Measurements from ENCODE around the gene EFCAB9. TPM values are rescaled to one million over a fixed set of nuclear protein-coding genes. Genes with fewer than 3 reads are reported as not detected.

Gene EFCAB9
- polyA plus RNA-seq, 3 donors, result not detected

GRCh38 chr5:172168311-172168710, 25.7 kb upstream of the EFCAB9 start:
- no peak overlapping the region for H2AFZ ChIP-seq (ENCODE audit: insufficient read depth, low read depth, low read length, poor library complexity, severe bottlenecking)
- H3K79me2 ChIP-seq (ENCODE audit: insufficient read depth, low read length), result peaks cover 100% of the 10 kb centered on the region
- Mint-ChIP-seq H3K9me3 (no peaks in the 10 kb centered on the region), H3K27ac (peak overlapping the region in 5 of 7 donors; percentile 26 to 90 (median 68)), H3K36me3 (peaks cover 51 to 73% of the 10 kb centered on the region in 2 donors), H3K4me1 (peaks cover 62% of the 10 kb centered on the region), H3K4me3 (no peak overlapping the region), H3K27me3 (ENCODE audit: low read depth in 3 of 3) (no peaks in the 10 kb centered on the region)
- H3K36me3 ChIP-seq (replicated peaks in 1 of 2; ENCODE audit: control insufficient read depth in 1 of 2, insufficient read depth in 2 of 2, low read length in 2 of 2), result peaks cover 34 to 88% of the 10 kb centered on the region in 2 donors
- peaks cover 100% of the 10 kb centered on the region for H4K20me1 ChIP-seq (ENCODE audit: insufficient read depth, low read length)
- WGBS (ENCODE audit: insufficient coverage), result 75% methylated on average over 8 of the region's 8 CpGs
- H3K9me3 ChIP-seq (replicated peaks in 1 of 2; ENCODE audit: control insufficient read depth in 1 of 2, insufficient read depth in 1 of 2, low read length in 2 of 2), result no peaks in the 10 kb centered on the region
- H3K4me1 ChIP-seq (ENCODE audit: control insufficient read depth in 1 of 2, insufficient read depth in 2 of 2, low read length in 2 of 2), result peaks cover 17 to 57% of the 10 kb centered on the region in 2 donors
- H3K27ac ChIP-seq (ENCODE audit: low read depth in 1 of 2, low read length in 2 of 2), result peak overlapping the region in 1 of 2 donors; percentile 20
- H3K4me3 ChIP-seq (replicated peaks in 1 of 3; ENCODE audit: low read depth in 2 of 3, low read length in 3 of 3), result no peak overlapping the region
- DNase-seq, result no peak
- no peak overlapping the region for H3K4me2 ChIP-seq (replicated peaks; ENCODE audit: extremely low read depth, low read length, poor library complexity, severe bottlenecking)
- TF ChIP-seq CTCF (IDR thresholded peaks at IDR 0.05), result no peak
- no peak overlapping the region for H3K9ac ChIP-seq (ENCODE audit: insufficient read depth, low read length, poor library complexity, severe bottlenecking)
- intact Hi-C loops (cut with micrococcal nuclease), result no loop called here
- H3K27me3 ChIP-seq (ENCODE audit: control insufficient read depth in 2 of 2, insufficient read depth in 2 of 2, low read length in 2 of 2), result no peaks in the 10 kb centered on the region

GRCh38 chr5:172169216-172169615, 24.8 kb upstream of the EFCAB9 start:
- Mint-ChIP-seq H3K27ac (peak overlapping the region in 6 of 7 donors; percentile 62 to 90 (median 70)), H3K9me3 (no peaks in the 10 kb centered on the region), H3K4me1 (peaks cover 68% of the 10 kb centered on the region), H3K36me3 (peaks cover 57 to 73% of the 10 kb centered on the region in 2 donors), H3K27me3 (ENCODE audit: low read depth in 3 of 3) (no peaks in the 10 kb centered on the region), H3K4me3 (no peak overlapping the region)
- intact Hi-C loops (cut with micrococcal nuclease), result no loop called here
- H2AFZ ChIP-seq (ENCODE audit: insufficient read depth, low read depth, low read length, poor library complexity, severe bottlenecking), result no peak overlapping the region
- H3K27me3 ChIP-seq (ENCODE audit: control insufficient read depth in 2 of 2, insufficient read depth in 2 of 2, low read length in 2 of 2), result no peaks in the 10 kb centered on the region
- TF ChIP-seq CTCF (IDR thresholded peaks at IDR 0.05), result no peak
- no peak overlapping the region for H3K4me2 ChIP-seq (replicated peaks; ENCODE audit: extremely low read depth, low read length, poor library complexity, severe bottlenecking)
- peak overlapping the region in 1 of 2 donors; percentile 20 for H3K27ac ChIP-seq (ENCODE audit: low read depth in 1 of 2, low read length in 2 of 2)
- no peaks in the 10 kb centered on the region for H3K9me3 ChIP-seq (replicated peaks in 1 of 2; ENCODE audit: control insufficient read depth in 1 of 2, insufficient read depth in 1 of 2, low read length in 2 of 2)
- H3K4me3 ChIP-seq (replicated peaks in 1 of 3; ENCODE audit: low read depth in 2 of 3, low read length in 3 of 3), result no peak overlapping the region
- H4K20me1 ChIP-seq (ENCODE audit: insufficient read depth, low read length), result peaks cover 100% of the 10 kb centered on the region
- peaks cover 100% of the 10 kb centered on the region for H3K79me2 ChIP-seq (ENCODE audit: insufficient read depth, low read length)
- peaks cover 34 to 81% of the 10 kb centered on the region in 2 donors for H3K36me3 ChIP-seq (replicated peaks in 1 of 2; ENCODE audit: control insufficient read depth in 1 of 2, insufficient read depth in 2 of 2, low read length in 2 of 2)
- H3K4me1 ChIP-seq (ENCODE audit: control insufficient read depth in 1 of 2, insufficient read depth in 2 of 2, low read length in 2 of 2), result peaks cover 26 to 62% of the 10 kb centered on the region in 2 donors
- no peak overlapping the region for H3K9ac ChIP-seq (ENCODE audit: insufficient read depth, low read length, poor library complexity, severe bottlenecking)
- DNase-seq, result no peak
- WGBS (ENCODE audit: insufficient coverage), result 100% methylated on average over 2 of the region's 2 CpGs

Data from CD14-positive monocyte (primary cell).